MM.1S (cell line): ENCODE results near the gene C21orf91.

Experiments
- EZH2 ChIP-seq: fragments of 300-600 bp; sonication (generic); optimal IDR thresholded peaks from 2 replicates; pipeline ENCODE3; 2017; ENCODE audit warnings: low read depth, mild to moderate bottlenecking, antibody characterized with exemption, low read length, mixed read lengths
- EZH2phosphoT487 ChIP-seq: fragments of 300-600 bp; sonication (generic); IDR thresholded peaks from 2 replicates; pipeline ENCODE4 v1.6.1; 2018; ENCODE audit warnings: antibody characterized with exemption, low read length
- TF ChIP-seq, protein P1 (sequence below): fragments of 300-600 bp; sonication (generic); IDR thresholded peaks from 2 replicates; pipeline ENCODE4 v1.5.1; 2016; ENCODE audit warnings: antibody characterized with exemption, low read length, mixed read lengths

DNA sequence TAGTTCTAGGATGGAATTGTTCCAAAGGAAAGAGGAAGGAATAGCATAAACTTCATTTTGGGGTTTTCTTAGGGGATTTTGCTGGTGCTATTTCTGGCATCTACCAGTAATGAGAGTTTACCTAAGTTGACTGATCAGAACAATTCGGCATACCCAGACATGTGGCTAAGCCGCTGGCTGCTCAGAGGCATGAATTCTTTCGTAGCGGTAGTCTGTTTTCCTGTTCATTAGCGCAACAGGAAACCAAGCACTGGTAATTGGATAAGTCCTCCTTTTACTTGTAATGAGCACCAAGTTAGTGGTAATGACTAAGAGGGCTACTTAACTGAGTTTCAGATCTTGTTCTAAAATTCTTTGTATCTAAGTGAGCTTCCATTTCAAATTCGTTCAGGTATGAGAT, 38.6 kb downstream of the C21orf91 start:
- TF ChIP-seq, protein P1, sequence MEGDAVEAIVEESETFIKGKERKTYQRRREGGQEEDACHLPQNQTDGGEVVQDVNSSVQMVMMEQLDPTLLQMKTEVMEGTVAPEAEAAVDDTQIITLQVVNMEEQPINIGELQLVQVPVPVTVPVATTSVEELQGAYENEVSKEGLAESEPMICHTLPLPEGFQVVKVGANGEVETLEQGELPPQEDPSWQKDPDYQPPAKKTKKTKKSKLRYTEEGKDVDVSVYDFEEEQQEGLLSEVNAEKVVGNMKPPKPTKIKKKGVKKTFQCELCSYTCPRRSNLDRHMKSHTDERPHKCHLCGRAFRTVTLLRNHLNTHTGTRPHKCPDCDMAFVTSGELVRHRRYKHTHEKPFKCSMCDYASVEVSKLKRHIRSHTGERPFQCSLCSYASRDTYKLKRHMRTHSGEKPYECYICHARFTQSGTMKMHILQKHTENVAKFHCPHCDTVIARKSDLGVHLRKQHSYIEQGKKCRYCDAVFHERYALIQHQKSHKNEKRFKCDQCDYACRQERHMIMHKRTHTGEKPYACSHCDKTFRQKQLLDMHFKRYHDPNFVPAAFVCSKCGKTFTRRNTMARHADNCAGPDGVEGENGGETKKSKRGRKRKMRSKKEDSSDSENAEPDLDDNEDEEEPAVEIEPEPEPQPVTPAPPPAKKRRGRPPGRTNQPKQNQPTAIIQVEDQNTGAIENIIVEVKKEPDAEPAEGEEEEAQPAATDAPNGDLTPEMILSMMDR, result no peak
- TF ChIP-seq EZH2 (no peak), EZH2phosphoT487 (no peak)
